IMR-90 (cell line): ENCODE measurements around the gene OSTF1. TPM values are rescaled to one million over a fixed set of nuclear protein-coding genes. Genes with fewer than 3 reads are reported as not detected.

Experiments
- microRNA-seq, 2 experiments: library from miRNA; stranded (forward) in 1 of 2; unstranded in 1 of 2; fragments of 10-50 nt in 1 of 2; fragments of <30 nt in 1 of 2; gene quantifications in 1 of 2; microRNA quantifications in 1 of 2; one replicate each; pipeline versions ENCODE3 to v1.1.0; 2013 to 2020; ENCODE audit not compliant: insufficient read depth in 1 of 2, insufficient read length in 1 of 2, unreplicated experiment in 1 of 2
- polyA plus RNA-seq, 3 experiments: library from polyadenylated mRNA; depleted of rRNA; stranded (reverse); fragments of >200 nt; gene quantifications; 2 replicates each; pipeline ENCODE4 v1.2.3, GENCODE V29; 2012; ENCODE audit warnings: low replicate concordance in 1 of 3
- small RNA-seq, 5 experiments: library from RNA; depleted of rRNA; stranded (forward); fragments of <200 nt; gene quantifications; one replicate each; pipeline ENCODE3, GENCODE V24; 2012
- total RNA-seq: library from RNA; depleted of rRNA; stranded (reverse); fragments of >200 nt; gene quantifications from 2 replicates; pipeline ENCODE4 v1.2.3, GENCODE V29; 2012; rRNA removed

OSTF1 gene
- total and polyA plus RNA-seq, 2 of the 4 experiments (the other 2 are of a cell fraction), result 17.1 to 41.6 TPM

Small RNA genes lying within 50 kb of the gene (microRNA-seq; reads per million reads assigned to microRNA genes)
- gene RF00019 (ENCODE audit: insufficient read depth, insufficient read length), result not detected

Small RNA genes lying within 50 kb of the gene (small RNA-seq; reads per million reads assigned to genes)
- 0 reads per million in 5 experiments for gene RF00019

Other genes starting within 250 kb of the OSTF1 start
- under 0.01 TPM in 2 replicates for gene TRPM6, start 200.6 kb upstream of the OSTF1 start, total RNA-seq
- gene TRPM6, start 200.6 kb upstream of the OSTF1 start, polyA plus RNA-seq (2012; rRNA removed), result 0.02 TPM in 1 of 2 replicates, not detected in the other
- 0.36 and 1.7 TPM in 2 replicates for gene C9orf40, start 135.6 kb upstream of the OSTF1 start, total RNA-seq
- gene C9orf40, start 135.6 kb upstream of the OSTF1 start, polyA plus RNA-seq (2012; rRNA removed), result 1.9 TPM in 2 replicates
- gene CARNMT1, start 60.2 kb upstream of the OSTF1 start, total RNA-seq, result 10.0 and 21.1 TPM in 2 replicates
- 4.9 and 5.5 TPM in 2 replicates for gene CARNMT1, start 60.2 kb upstream of the OSTF1 start, polyA plus RNA-seq (2012; rRNA removed)
- gene NMRK1, start 359 bp upstream of the OSTF1 start, total RNA-seq, result 5.7 and 6.7 TPM in 2 replicates
- 5.3 and 5.9 TPM in 2 replicates for gene NMRK1, start 359 bp upstream of the OSTF1 start, polyA plus RNA-seq (2012; rRNA removed)